Right lobe of liver (tissue), 6 donors: ENCODE data around the gene HSP90B1. TPM values are rescaled to one million over a fixed set of nuclear protein-coding genes. Genes with fewer than 3 reads are reported as not detected.

Experiments used
- ATAC-seq, 4 donors: fragments of 200-7000 bp; cut with Tn5 transposase; one replicate each; pipeline ENCODE4 v1.9.1; 2020; ENCODE audit warnings: mild to moderate bottlenecking in 4 of 4, moderate library complexity in 4 of 4
- DNase-seq, 3 donors: peaks; one replicate each; pipeline ENCODE4 v3.0.0-alpha.2; 2020
- H3K27ac ChIP-seq, 3 donors: fragments of 200-600 bp; one replicate each; pipeline ENCODE4 v1.8.0; 2022
- H3K27me3 ChIP-seq, 2 donors: fragments of 200-600 bp; one replicate each; pipeline ENCODE4 v1.8.0; 2022
- H3K36me3 ChIP-seq, 4 donors: fragments of 200-600 bp; sonication (generic) in 1 of 4; one replicate each; pipeline versions ENCODE4 v1.5.1 to v1.8.0; 2017 to 2022; ENCODE audit warnings: control low read depth in 1 of 4
- H3K4me1 ChIP-seq, 4 donors: fragments of 200-600 bp; sonication (generic) in 1 of 4; one replicate each; pipeline versions ENCODE4 v1.5.1 to v1.8.0; 2017 to 2022; ENCODE audit warnings: control low read depth in 1 of 4
- H3K4me3 ChIP-seq, 3 donors: fragments of 200-600 bp; one replicate each; pipeline ENCODE4 v1.8.0; 2022
- H3K9me3 ChIP-seq, 4 donors: fragments of 200-600 bp; sonication (generic) in 1 of 4; one replicate each; pipeline versions ENCODE4 v1.5.1 to v1.8.0; 2017 to 2022; ENCODE audit warnings: control low read depth in 1 of 4
- POLR2A ChIP-seq: fragments of 450-650 bp; IDR thresholded peaks from one replicate; pipeline ENCODE4 v1.6.1; 2017; ENCODE audit warnings: antibody characterized with exemption, mild to moderate bottlenecking
- WGBS: methylation state at CpG from one replicate; pipeline ENCODE4 v1.1.6; 2018; ENCODE audit warnings: low coverage, low lambda C conversion rate; ENCODE audit not compliant: insufficient coverage; ENCODE audit errors: missing lambda C conversion rate; 5-methylcytosine and 5-hydroxymethylcytosine counted together
- intact Hi-C, 2 donors: fragments of 100-400 bp; cut with DNase I; formaldehyde crosslinking; loops; one replicate each; pipeline versions ENCODE4 v1.11.2 to v1.14.1; 2022
- total RNA-seq, 6 experiments: library from RNA; depleted of rRNA in 2 of 6; stranded (reverse); fragments of >200 nt in 2 of 6; fragmentation: NEBNext Ultra II Directional in 3 of 6; extraction: Animal tissue kit (Norgen Biotek cat#: 25700) in 3 of 6; gene quantifications; one replicate each; pipeline versions ENCODE4 v1.1.0 to v1.2.4, GENCODE V29; 2016 to 2023
- TF ChIP-seq, protein P1 (sequence below), 4 donors: fragments of 200-600 bp in 3 of 4; fragments of 450-650 bp in 1 of 4; IDR thresholded peaks; one replicate each; pipeline versions ENCODE4 v1.5.1 to v1.8.0; 2016 to 2022; ENCODE audit warnings: antibody characterized with exemption in 4 of 4, mild to moderate bottlenecking in 2 of 4
- donor health status: DM: no; HTN: yes; CAD: no.
- donor health status: DM: no; HTN: no; CAD: no.
- donor health status: DM: no; HTN: no; CAD: no.
- donor health status: DM: no; HTN: yes; CAD: no.
- donor health status: DM: no; HTN: yes; CAD: no.

HSP90B1 gene
- total RNA-seq, 6 experiments from 2014 or later: 472 to 1,038 (median 633) TPM

DNA sequence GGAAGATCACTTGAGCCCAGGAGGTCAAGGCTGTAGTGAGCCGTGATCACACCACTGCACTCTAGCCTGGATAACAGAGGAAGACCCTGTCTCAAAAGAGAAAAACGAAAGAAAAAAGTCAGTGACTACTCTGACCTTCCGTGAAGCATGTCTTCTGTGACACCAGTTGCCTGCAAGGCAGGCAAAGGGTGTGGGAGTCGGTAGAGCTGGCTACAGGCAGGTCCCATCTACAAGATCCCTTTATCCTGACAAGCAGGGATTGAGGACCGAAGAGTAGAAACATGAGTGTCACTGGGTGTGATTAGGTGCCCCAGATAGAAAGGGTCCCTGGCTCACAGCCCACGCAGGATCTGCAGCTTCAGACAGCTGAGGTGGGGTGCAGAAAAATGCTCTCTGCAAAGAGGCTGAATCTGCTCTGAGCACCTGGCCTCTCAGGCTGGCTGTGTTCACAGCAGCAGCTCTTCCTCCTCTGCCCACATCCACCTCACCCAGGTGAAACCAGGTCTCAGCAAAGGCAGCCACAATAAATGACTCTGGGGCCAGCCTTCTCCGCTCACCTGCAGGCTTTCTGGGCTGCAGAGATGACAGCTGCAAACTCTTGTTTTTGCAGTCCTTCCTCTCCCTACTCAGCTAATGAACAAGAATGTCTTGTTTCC, 28.6 kb upstream of the HSP90B1 start:
- 73% methylated on average over 3 of the region's 7 CpGs for WGBS
- Histone ChIP-seq H3K4me1 (no peaks in the 10 kb centered on the region), H3K27ac (no peak overlapping the region), H3K36me3 (no peaks in the 10 kb centered on the region), H3K4me3 (no peak overlapping the region), H3K9me3 (no peaks in the 10 kb centered on the region), H3K27me3 (no peaks in the 10 kb centered on the region)
- no peak for DNase-seq
- intact Hi-C loops: no loop called here
- TF ChIP-seq, protein P1, sequence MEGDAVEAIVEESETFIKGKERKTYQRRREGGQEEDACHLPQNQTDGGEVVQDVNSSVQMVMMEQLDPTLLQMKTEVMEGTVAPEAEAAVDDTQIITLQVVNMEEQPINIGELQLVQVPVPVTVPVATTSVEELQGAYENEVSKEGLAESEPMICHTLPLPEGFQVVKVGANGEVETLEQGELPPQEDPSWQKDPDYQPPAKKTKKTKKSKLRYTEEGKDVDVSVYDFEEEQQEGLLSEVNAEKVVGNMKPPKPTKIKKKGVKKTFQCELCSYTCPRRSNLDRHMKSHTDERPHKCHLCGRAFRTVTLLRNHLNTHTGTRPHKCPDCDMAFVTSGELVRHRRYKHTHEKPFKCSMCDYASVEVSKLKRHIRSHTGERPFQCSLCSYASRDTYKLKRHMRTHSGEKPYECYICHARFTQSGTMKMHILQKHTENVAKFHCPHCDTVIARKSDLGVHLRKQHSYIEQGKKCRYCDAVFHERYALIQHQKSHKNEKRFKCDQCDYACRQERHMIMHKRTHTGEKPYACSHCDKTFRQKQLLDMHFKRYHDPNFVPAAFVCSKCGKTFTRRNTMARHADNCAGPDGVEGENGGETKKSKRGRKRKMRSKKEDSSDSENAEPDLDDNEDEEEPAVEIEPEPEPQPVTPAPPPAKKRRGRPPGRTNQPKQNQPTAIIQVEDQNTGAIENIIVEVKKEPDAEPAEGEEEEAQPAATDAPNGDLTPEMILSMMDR (IDR thresholded peaks at IDR 0.05): no peak
- TF ChIP-seq POLR2A: no peak
- ATAC-seq: no peak

DNA sequence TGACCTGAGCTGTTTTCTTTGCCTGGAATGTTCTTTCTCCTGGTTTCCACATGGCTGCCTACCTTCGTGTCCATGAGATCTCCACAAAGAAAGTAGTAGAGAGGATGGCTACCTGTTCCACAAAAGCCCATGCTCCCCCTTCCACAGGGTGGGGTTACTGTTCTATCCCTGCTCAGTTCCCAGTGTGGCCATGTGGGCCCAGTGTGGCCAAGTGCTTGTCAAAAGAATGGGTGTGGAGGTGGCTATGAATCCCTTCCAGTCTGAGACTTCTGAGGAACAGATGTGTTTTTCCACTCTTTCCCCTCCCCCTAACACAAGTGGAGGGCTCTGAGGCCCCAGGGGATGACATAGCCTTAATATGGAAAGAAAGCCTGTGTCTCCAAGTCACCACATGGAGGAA, 26.2 kb upstream of the HSP90B1 start:
- WGBS: 78% methylated on average over 1 of the region's 1 CpG
- H3K27me3 ChIP-seq: no peaks in the 10 kb centered on the region
- intact Hi-C loops: no loop called here
- no peak overlapping the region for H3K4me3 ChIP-seq
- no peaks in the 10 kb centered on the region for H3K36me3 ChIP-seq
- ATAC-seq (no peak), DNase-seq (no peak)
- H3K9me3 ChIP-seq: no peaks in the 10 kb centered on the region
- no peak for TF ChIP-seq POLR2A
- TF ChIP-seq, protein P1 (IDR thresholded peaks at IDR 0.05): no peak
- H3K27ac ChIP-seq: no peak overlapping the region
- H3K4me1 ChIP-seq: no peaks in the 10 kb centered on the region

DNA sequence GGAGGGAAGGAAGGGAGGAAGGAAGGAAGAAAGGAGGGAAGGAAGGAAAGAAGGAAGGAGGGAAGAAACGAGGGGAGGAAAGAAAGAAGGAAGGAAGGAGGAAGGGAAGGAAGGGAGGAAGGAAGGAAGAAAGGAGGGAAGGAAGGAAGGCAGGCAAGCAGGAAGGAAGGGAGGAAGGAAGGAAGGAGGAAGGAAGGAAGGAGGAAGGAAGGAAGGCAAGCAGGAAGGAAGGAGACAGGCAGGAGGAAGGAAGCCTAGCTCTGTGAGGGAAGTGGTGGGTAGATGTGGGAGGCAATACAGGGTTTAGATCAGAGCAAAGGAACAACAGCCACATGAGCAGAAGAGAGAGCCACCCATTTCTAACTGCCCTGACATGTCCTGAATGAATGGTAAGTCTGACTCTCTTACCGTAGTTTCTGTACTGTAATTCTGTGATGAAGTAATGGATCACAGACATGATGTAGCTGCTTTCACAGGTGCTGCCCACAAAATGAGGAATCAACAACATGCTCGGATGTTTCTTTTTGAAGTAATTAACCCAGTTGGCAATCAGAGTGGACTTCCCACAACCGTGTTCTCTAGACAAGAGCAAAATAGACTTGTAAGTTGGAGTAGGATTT, 24.4 kb upstream of the HSP90B1 start:
- 63% methylated on average over 4 of the region's 4 CpGs for WGBS
- TF ChIP-seq POLR2A: no peak
- TF ChIP-seq, protein P1 (IDR thresholded peaks at IDR 0.05): no peak
- Histone ChIP-seq H3K4me1 (no peaks in the 10 kb centered on the region), H3K27me3 (no peaks in the 10 kb centered on the region), H3K9me3 (no peaks in the 10 kb centered on the region), H3K4me3 (no peak overlapping the region), H3K36me3 (no peaks in the 10 kb centered on the region), H3K27ac (no peak overlapping the region)
- ATAC-seq (no peak), DNase-seq (no peak)
- intact Hi-C loops: no loop called here

DNA sequence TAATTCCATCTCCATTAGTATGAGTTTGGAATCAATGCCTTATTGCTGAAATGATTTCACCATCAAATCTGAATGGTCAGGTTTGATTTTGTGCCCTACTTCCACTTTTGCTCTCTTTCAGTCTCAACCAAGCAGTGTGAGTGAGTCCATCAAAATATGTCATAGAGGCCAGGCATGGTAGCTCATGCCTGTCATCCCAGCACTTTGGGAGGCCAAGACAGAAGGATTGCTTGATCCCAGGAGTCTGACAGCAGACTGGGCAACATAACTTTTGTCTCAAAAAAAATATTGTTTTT, 22.0 kb upstream of the HSP90B1 start:
- DNase-seq (no peak), ATAC-seq (no peak)
- no peak overlapping the region for H3K4me3 ChIP-seq
- H3K9me3 ChIP-seq: no peaks in the 10 kb centered on the region
- TF ChIP-seq POLR2A: no peak
- TF ChIP-seq, protein P1 (IDR thresholded peaks at IDR 0.05): no peak
- H3K4me1 ChIP-seq: no peaks in the 10 kb centered on the region
- intact Hi-C loops: no loop called here
- H3K27me3 ChIP-seq: no peaks in the 10 kb centered on the region
- no peak overlapping the region for H3K27ac ChIP-seq
- H3K36me3 ChIP-seq: no peaks in the 10 kb centered on the region
